ENCODE results near the gene NBAS. TPM values are rescaled to one million over a fixed set of nuclear protein-coding genes. Genes with fewer than 3 reads are reported as not detected.

Gene NBAS
- polyA plus RNA-seq, 2 of the 4 experiments (the other 2 are of a cell fraction) = 16.7 to 34.9 TPM

- ChIA-PET CTCF (interaction anchor here (1.4 to 1.6 kb wide), 2 partner anchors 15 to 16 kb away, joined by 4 to 5 read pairs; no protein-coding TSS in a partner anchor), POLR2A (no interaction called here)
- WGBS (ENCODE audit: missing lambda C conversion rate) = 31% methylated on average over 5 of the region's 5 CpGs
- Histone ChIP-seq H3K9me3 (no peaks in the 10 kb centered on the region), H3K4me3 (no peak overlapping the region), H3K4me1 (no peaks in the 10 kb centered on the region), H3K27ac (no peak overlapping the region), H3K4me2 (no peak overlapping the region)
- DNase-seq (ENCODE audit: low read depth in 1 of 2, low spot score in 1 of 2) (no peak), FAIRE-seq (no peak), ATAC-seq (no peak)
- TF ChIP-seq CHD2 (IDR thresholded peaks at IDR 0.05; ENCODE audit: low read length, partially characterized antibody) (no peak), PHF8 (IDR thresholded peaks at IDR 0.05; ENCODE audit: borderline replicate concordance, low read depth) (no peak), SREBF2 (IDR thresholded peaks at IDR 0.05) (no peak), CBX2 (IDR thresholded peaks at IDR 0.05; ENCODE audit: borderline replicate concordance, low read depth) (no peak), HOXA7 (CRISPR knock-in tag; IDR thresholded peaks at IDR 0.05) (no peak), PBX3 (IDR thresholded peaks at IDR 0.05) (no peak), ZSCAN20 (CRISPR knock-in tag; IDR thresholded peaks at IDR 0.05) (no peak), JUN (IDR thresholded peaks at IDR 0.05) (no peak), EP300 (IDR thresholded peaks at IDR 0.05) (no peak), TFCP2L1 (CRISPR knock-in tag; IDR thresholded peaks at IDR 0.05) (no peak)
Observed at GRCh38 chr2:15159206-15159605, 401.9 kb downstream of the NBAS start.

- Histone ChIP-seq H3K4me2 (no peak overlapping the region), H3K4me1 (no peaks in the 10 kb centered on the region), H3K9me3 (no peaks in the 10 kb centered on the region), H3K4me3 (no peak overlapping the region), H3K27ac (no peak overlapping the region)
- DNase-seq (ENCODE audit: low read depth in 1 of 2, low spot score in 1 of 2) (no peak), FAIRE-seq (no peak), ATAC-seq (no peak)
- ChIA-PET CTCF (no interaction called here), POLR2A (no interaction called here)
- TF ChIP-seq ESRRA (IDR thresholded peaks at IDR 0.05; ENCODE audit: borderline replicate concordance, low read length) = no peak
- TF ChIP-seq SREBF2 (IDR thresholded peaks at IDR 0.05) = no peak
- no peak for TF ChIP-seq FOXS1 (CRISPR knock-in tag; IDR thresholded peaks at IDR 0.05)
- TF ChIP-seq HOXA7 (CRISPR knock-in tag; IDR thresholded peaks at IDR 0.05) = no peak
- no peak for TF ChIP-seq RCOR1 (IDR thresholded peaks at IDR 0.05; ENCODE audit: low read depth, low read length)
- no peak for TF ChIP-seq EHMT2 (IDR thresholded peaks at IDR 0.05; ENCODE audit: low read depth)
- TF ChIP-seq MYC (IDR thresholded peaks at IDR 0.05; ENCODE audit: borderline replicate concordance, low read length) = no peak
- TF ChIP-seq BHLHE40 (IDR thresholded peaks at IDR 0.05; ENCODE audit: low read depth, low read length) = no peak
- TF ChIP-seq KDM5A (IDR thresholded peaks at IDR 0.05) = no peak
- no peak for TF ChIP-seq HMGXB4 (CRISPR knock-in tag; IDR thresholded peaks at IDR 0.05; ENCODE audit: borderline replicate concordance)
- no peak for TF ChIP-seq ZFP36 (IDR thresholded peaks at IDR 0.05; ENCODE audit: borderline replicate concordance, partially characterized antibody)
- no peak for TF ChIP-seq NFE2L2 (conservative IDR thresholded peaks at IDR 0.05; ENCODE audit: low read length)
- TF ChIP-seq PHF8 (IDR thresholded peaks at IDR 0.05; ENCODE audit: borderline replicate concordance, low read depth) = no peak
- no peak for TF ChIP-seq HDAC2 (IDR thresholded peaks at IDR 0.05)
- no peak for TF ChIP-seq PBX3 (IDR thresholded peaks at IDR 0.05)
- 55% methylated on average over 5 of the region's 5 CpGs for WGBS (ENCODE audit: missing lambda C conversion rate)
Observed at GRCh38 chr2:15158532-15158931, 402.6 kb downstream of the NBAS start.

- no peak for FAIRE-seq
- Histone ChIP-seq H3K4me2 (no peak overlapping the region), H3K4me3 (no peak overlapping the region), H3K4me1 (no peaks in the 10 kb centered on the region), H3K9me3 (no peaks in the 10 kb centered on the region), H3K27ac (no peak overlapping the region)
- POLR2A ChIA-PET = no interaction called here
- 41% methylated on average over 4 of the region's 4 CpGs for WGBS (ENCODE audit: missing lambda C conversion rate)
- no peak for DNase-seq (ENCODE audit: low read depth in 1 of 2, low spot score in 1 of 2)
- ATAC-seq = no peak
- CTCF ChIA-PET = no interaction called here
- TF ChIP-seq KDM5A (IDR thresholded peaks at IDR 0.05) = no peak
- no peak for TF ChIP-seq HMGXB4 (CRISPR knock-in tag; IDR thresholded peaks at IDR 0.05; ENCODE audit: borderline replicate concordance)
- no peak for TF ChIP-seq CBX2 (IDR thresholded peaks at IDR 0.05; ENCODE audit: borderline replicate concordance, low read depth)
- no peak for TF ChIP-seq REST (IDR thresholded peaks at IDR 0.05)
- no peak for TF ChIP-seq ZSCAN20 (CRISPR knock-in tag; IDR thresholded peaks at IDR 0.05)
- no peak for TF ChIP-seq ESRRA (IDR thresholded peaks at IDR 0.05; ENCODE audit: borderline replicate concordance, low read length)
- no peak for TF ChIP-seq JUNB (IDR thresholded peaks at IDR 0.05)
- TF ChIP-seq MAX (IDR thresholded peaks at IDR 0.05) = no peak
Observed at GRCh38 chr2:15158100-15158499, 403.0 kb downstream of the NBAS start.

Measured in A549 (cell line).